ENCODE results near the gene XIRP2. TPM values are rescaled to one million over a fixed set of nuclear protein-coding genes. Genes with fewer than 3 reads are reported as not detected.

XIRP2 gene
- total and polyA plus RNA-seq, 2 of the 8 experiments (the other 6 are each of a cell fraction or from before 2014, with no cell fraction given): 0.11 TPM; not detected in 1

DNA sequence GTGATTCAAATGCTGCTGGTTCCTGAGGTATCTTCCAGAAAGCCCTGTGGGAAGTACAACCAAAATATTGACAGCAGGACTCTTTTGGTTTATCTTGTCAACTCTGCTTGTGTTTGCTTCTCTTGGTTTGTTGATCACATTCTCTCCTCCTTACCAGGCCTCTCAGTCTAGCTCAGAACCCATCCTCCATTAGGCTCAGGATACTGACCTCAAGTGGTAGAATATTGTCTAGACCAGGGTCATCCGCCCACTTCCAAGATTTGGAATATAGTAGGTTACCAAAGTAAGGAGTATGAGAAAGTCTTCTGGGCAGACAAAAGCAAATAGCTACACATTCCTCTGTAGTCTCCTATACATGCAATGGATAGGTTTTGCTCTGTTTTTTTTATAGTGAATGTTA, 56.6 kb downstream of the XIRP2 start:
- Histone ChIP-seq H3K4me2 (ENCODE audit: insufficient read depth in 1 of 2, low read depth in 2 of 2, low read length in 2 of 2) (no peak overlapping the region), H4K5ac (ENCODE audit: insufficient read length, low read depth, low read length) (no peak overlapping the region), H3K9ac (replicated peaks in 1 of 4; ENCODE audit: extremely low read depth in 1 of 4, low read depth in 3 of 4, low read length in 3 of 4) (no peak overlapping the region), H3K79me2 (ENCODE audit: control insufficient read depth in 1 of 2, insufficient read depth in 2 of 2, low read length in 2 of 2) (no peaks in the 10 kb centered on the region), H3K23me2 (ENCODE audit: low read depth, low read length) (no peaks in the 10 kb centered on the region), H3K18ac (ENCODE audit: extremely low read depth, low read length) (no peak overlapping the region), H2BK5ac (ENCODE audit: low read depth, low read length) (no peak overlapping the region), H4K20me1 (replicated peaks in 1 of 2; ENCODE audit: control insufficient read depth in 1 of 2, insufficient read depth in 2 of 2, low read length in 2 of 2) (no peaks in the 10 kb centered on the region), H2BK120ac (replicated peaks; ENCODE audit: low read depth, low read length) (no peak overlapping the region), H3K79me1 (ENCODE audit: low read depth, low read length) (no peaks in the 10 kb centered on the region), H4K8ac (ENCODE audit: extremely low read depth, insufficient read depth, low read length) (no peak overlapping the region), H3K27ac (ENCODE audit: low read depth, low read length) (no peak overlapping the region), H3K4me3 (ENCODE audit: extremely low read depth in 1 of 4, insufficient read depth in 2 of 4, low read depth in 3 of 4, low read length in 4 of 4) (no peak overlapping the region), H3K14ac (ENCODE audit: insufficient read length) (no peak overlapping the region), H3K23ac (ENCODE audit: insufficient read length) (no peak overlapping the region), H3K56ac (replicated peaks; ENCODE audit: insufficient read length, low read depth, low read length) (no peak overlapping the region), H3K36me3 (ENCODE audit: control insufficient read depth in 2 of 4, insufficient read depth in 4 of 4, low read length in 3 of 4) (no peaks in the 10 kb centered on the region), H2BK20ac (ENCODE audit: low read length) (no peak overlapping the region), H3K27me3 (replicated peaks in 1 of 4; ENCODE audit: control insufficient read depth in 3 of 4, extremely low read depth in 1 of 4, insufficient read depth in 3 of 4, low read length in 3 of 4) (no peaks in the 10 kb centered on the region), H3K4me1 (replicated peaks in 1 of 4; ENCODE audit: control insufficient read depth in 3 of 4, insufficient read depth in 4 of 4, low read length in 3 of 4) (no peaks in the 10 kb centered on the region), H4K91ac (replicated peaks; ENCODE audit: insufficient read length, low read length) (no peak overlapping the region), H3K4ac (replicated peaks; ENCODE audit: insufficient read length, low read depth, low read length) (no peak overlapping the region), H3K9me3 (ENCODE audit: insufficient read depth in 2 of 2, low read depth in 1 of 2, low read length in 1 of 2) (peaks cover 4 to 7% of the 10 kb centered on the region in 2 experiments; a peak in 1 of 4 replicates), H2AK5ac (ENCODE audit: low read depth, low read length) (no peak overlapping the region), H2BK12ac (ENCODE audit: low read depth, low read length) (no peak overlapping the region), H2BK15ac (ENCODE audit: low read length) (no peak overlapping the region), H2AFZ (ENCODE audit: low read length) (peak overlapping the region; percentile 83)
- ChIA-PET POLR2A (ENCODE audit: partially characterized antibody) (no interaction called here), CTCF (ENCODE audit: partially characterized antibody) (interaction anchor here (0.6 to 1.0 kb wide), 3 partner anchors 10 to 319 kb away, joined by 3 to 4 read pairs (median 3); no protein-coding TSS in a partner anchor)
- 91% methylated on average over 1 of the region's 1 CpG; no CpG with 5 or more reads in 1 of the 2 experiments for WGBS, 2 experiments (ENCODE audit: extremely low coverage in 1 of 2, insufficient coverage in 1 of 2, insufficient read length in 1 of 2, insufficient replicate concordance in 2 of 2, low coverage in 1 of 2, low lambda C conversion rate in 2 of 2, missing lambda C conversion rate in 1 of 2)
- TF ChIP-seq RAD21 (IDR thresholded peaks at IDR 0.05 in 1 of 2, conservative IDR thresholded peaks at IDR 0.05 in 1 of 2; ENCODE audit: low read depth in 2 of 2, low read length in 2 of 2) (peak; percentile 41 to 54; a peak in 3 of 4 replicates), TAF7 (optimal IDR thresholded peaks at IDR 0.05; ENCODE audit: borderline replicate concordance, low read depth, low read length) (no peak)
- TF ChIP-seq, protein P1, sequence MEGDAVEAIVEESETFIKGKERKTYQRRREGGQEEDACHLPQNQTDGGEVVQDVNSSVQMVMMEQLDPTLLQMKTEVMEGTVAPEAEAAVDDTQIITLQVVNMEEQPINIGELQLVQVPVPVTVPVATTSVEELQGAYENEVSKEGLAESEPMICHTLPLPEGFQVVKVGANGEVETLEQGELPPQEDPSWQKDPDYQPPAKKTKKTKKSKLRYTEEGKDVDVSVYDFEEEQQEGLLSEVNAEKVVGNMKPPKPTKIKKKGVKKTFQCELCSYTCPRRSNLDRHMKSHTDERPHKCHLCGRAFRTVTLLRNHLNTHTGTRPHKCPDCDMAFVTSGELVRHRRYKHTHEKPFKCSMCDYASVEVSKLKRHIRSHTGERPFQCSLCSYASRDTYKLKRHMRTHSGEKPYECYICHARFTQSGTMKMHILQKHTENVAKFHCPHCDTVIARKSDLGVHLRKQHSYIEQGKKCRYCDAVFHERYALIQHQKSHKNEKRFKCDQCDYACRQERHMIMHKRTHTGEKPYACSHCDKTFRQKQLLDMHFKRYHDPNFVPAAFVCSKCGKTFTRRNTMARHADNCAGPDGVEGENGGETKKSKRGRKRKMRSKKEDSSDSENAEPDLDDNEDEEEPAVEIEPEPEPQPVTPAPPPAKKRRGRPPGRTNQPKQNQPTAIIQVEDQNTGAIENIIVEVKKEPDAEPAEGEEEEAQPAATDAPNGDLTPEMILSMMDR (IDR thresholded peaks at IDR 0.05; ENCODE audit: control extremely low read depth in 1 of 3, insufficient read depth in 1 of 3, low read depth in 1 of 3, low read length in 3 of 3): peak in 1 of 3 experiments; percentile 24; a peak in 1 of 4 replicates
- DNase-seq (ENCODE audit: low read depth in 1 of 2, low spot score in 2 of 2) (no peak), FAIRE-seq (no peak)

Measured in H1 (cell line).